ENCODE measurements around the gene MAPK13.

MAPK13 gene

DNA sequence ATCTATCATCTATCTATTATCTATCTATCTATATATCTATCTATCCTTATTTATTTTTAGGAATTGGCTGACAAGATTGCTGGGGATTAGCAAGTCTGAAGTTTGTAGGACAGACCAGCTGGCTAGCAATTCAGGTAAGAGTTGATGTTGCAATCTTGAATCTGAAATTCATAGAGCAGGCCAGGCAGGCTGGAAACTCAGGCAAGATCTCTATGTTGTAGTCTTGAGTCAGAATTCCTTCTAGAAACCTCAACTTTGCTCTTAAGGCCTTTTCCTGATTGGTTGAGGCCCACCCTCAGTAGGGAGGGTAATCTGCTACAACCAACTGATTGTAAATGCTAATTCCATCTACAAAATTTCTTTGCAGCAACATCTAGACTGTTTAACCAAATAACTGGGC, 19.2 kb downstream of the MAPK13 start:
- Histone ChIP-seq H3F3A (ENCODE audit: low read depth) (no peaks in the 10 kb centered on the region), H3K4me1 (ENCODE audit: insufficient read depth, low read length, poor library complexity, severe bottlenecking) (peaks cover 14% of the 10 kb centered on the region), H2AFZ (ENCODE audit: low read length) (no peak overlapping the region), H3K36me3 (ENCODE audit: insufficient read depth, low read length) (no peaks in the 10 kb centered on the region), H3K9ac (ENCODE audit: low read depth, low read length, poor library complexity, severe bottlenecking) (no peak overlapping the region), H3K4me3 (ENCODE audit: low read length, poor library complexity, severe bottlenecking) (no peak overlapping the region), H3K79me2 (ENCODE audit: insufficient read depth, low read length) (no peaks in the 10 kb centered on the region), H4K20me1 (ENCODE audit: insufficient read depth, low read length, poor library complexity, severe bottlenecking) (no peaks in the 10 kb centered on the region), H3K4me2 (ENCODE audit: low read depth, low read length, poor library complexity, severe bottlenecking) (no peak overlapping the region), H3K27me3 (ENCODE audit: insufficient read depth, low read length, poor library complexity, severe bottlenecking) (no peaks in the 10 kb centered on the region), H3K9me3 (ENCODE audit: insufficient read depth, low read depth, low read length) (no peaks in the 10 kb centered on the region), H3K9me2 (replicated peaks; ENCODE audit: low read depth, low read length) (no peaks in the 10 kb centered on the region)
- TF ChIP-seq CTCF (conservative IDR thresholded peaks at IDR 0.05; ENCODE audit: low read length) (no peak), EZH2phosphoT487 (IDR thresholded peaks at IDR 0.05; ENCODE audit: borderline replicate concordance) (no peak)

DNA sequence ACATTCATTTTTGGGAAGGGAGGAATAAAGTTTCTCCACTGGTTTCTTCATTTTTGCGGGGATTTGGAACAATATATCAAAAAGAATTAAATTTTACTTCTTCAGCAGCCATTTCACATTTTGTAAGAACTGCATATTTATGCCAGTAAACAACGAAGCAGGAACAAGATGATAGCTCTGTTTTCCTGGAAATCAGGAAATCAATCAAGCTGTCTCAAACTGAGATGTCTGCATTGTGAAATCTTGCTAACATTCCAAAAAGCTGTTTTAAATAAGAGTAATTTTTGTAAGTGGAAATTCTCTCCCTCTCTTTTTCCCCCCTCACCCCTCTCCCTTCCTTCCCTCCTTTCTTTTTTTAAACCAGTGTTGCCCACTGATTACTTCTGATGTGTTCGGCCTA, 20.0 kb downstream of the MAPK13 start:
- no peaks in the 10 kb centered on the region for H3K36me3 ChIP-seq (ENCODE audit: insufficient read depth, low read length)
- no peaks in the 10 kb centered on the region for H3K27me3 ChIP-seq (ENCODE audit: insufficient read depth, low read length, poor library complexity, severe bottlenecking)
- TF ChIP-seq EZH2phosphoT487 (IDR thresholded peaks at IDR 0.05; ENCODE audit: borderline replicate concordance) (no peak), CTCF (conservative IDR thresholded peaks at IDR 0.05; ENCODE audit: low read length) (no peak)
- no peak overlapping the region for H3K4me3 ChIP-seq (ENCODE audit: low read length, poor library complexity, severe bottlenecking)
- H3K4me2 ChIP-seq (ENCODE audit: low read depth, low read length, poor library complexity, severe bottlenecking) = no peak overlapping the region
- no peaks in the 10 kb centered on the region for H3K9me2 ChIP-seq (replicated peaks; ENCODE audit: low read depth, low read length)
- no peaks in the 10 kb centered on the region for H3F3A ChIP-seq (ENCODE audit: low read depth)
- H3K9ac ChIP-seq (ENCODE audit: low read depth, low read length, poor library complexity, severe bottlenecking) = no peak overlapping the region
- H3K79me2 ChIP-seq (ENCODE audit: insufficient read depth, low read length) = no peaks in the 10 kb centered on the region
- peaks cover 14% of the 10 kb centered on the region for H3K4me1 ChIP-seq (ENCODE audit: insufficient read depth, low read length, poor library complexity, severe bottlenecking)
- H4K20me1 ChIP-seq (ENCODE audit: insufficient read depth, low read length, poor library complexity, severe bottlenecking) = no peaks in the 10 kb centered on the region
- peaks cover 3% of the 10 kb centered on the region; the same call in 1 of the 2 replicates for H3K9me3 ChIP-seq (ENCODE audit: insufficient read depth, low read depth, low read length)
- no peak overlapping the region for H2AFZ ChIP-seq (ENCODE audit: low read length)

- Histone ChIP-seq H3K36me3 (ENCODE audit: insufficient read depth, low read length) (no peaks in the 10 kb centered on the region), H3K9me2 (replicated peaks; ENCODE audit: low read depth, low read length) (no peaks in the 10 kb centered on the region), H2AFZ (ENCODE audit: low read length) (no peak overlapping the region), H3K4me1 (ENCODE audit: insufficient read depth, low read length, poor library complexity, severe bottlenecking) (no peaks in the 10 kb centered on the region), H3K9me3 (ENCODE audit: insufficient read depth, low read depth, low read length) (peaks cover 14% of the 10 kb centered on the region; the same call in 1 of the 2 replicates), H3K4me3 (ENCODE audit: low read length, poor library complexity, severe bottlenecking) (no peak overlapping the region), H3K27me3 (ENCODE audit: insufficient read depth, low read length, poor library complexity, severe bottlenecking) (no peaks in the 10 kb centered on the region), H4K20me1 (ENCODE audit: insufficient read depth, low read length, poor library complexity, severe bottlenecking) (no peaks in the 10 kb centered on the region), H3K4me2 (ENCODE audit: low read depth, low read length, poor library complexity, severe bottlenecking) (no peak overlapping the region), H3K9ac (ENCODE audit: low read depth, low read length, poor library complexity, severe bottlenecking) (no peak overlapping the region), H3F3A (ENCODE audit: low read depth) (no peaks in the 10 kb centered on the region), H3K79me2 (ENCODE audit: insufficient read depth, low read length) (no peaks in the 10 kb centered on the region)
- TF ChIP-seq EZH2phosphoT487 (IDR thresholded peaks at IDR 0.05; ENCODE audit: borderline replicate concordance) = no peak
These were observed 24.0 kb downstream of the MAPK13 start for GRCh38 chr6:36154286-36154685.

- Histone ChIP-seq H3K36me3 (ENCODE audit: insufficient read depth, low read length) (no peaks in the 10 kb centered on the region), H3K27me3 (ENCODE audit: insufficient read depth, low read length, poor library complexity, severe bottlenecking) (no peaks in the 10 kb centered on the region), H3K4me3 (ENCODE audit: low read length, poor library complexity, severe bottlenecking) (no peak overlapping the region), H3K9me3 (ENCODE audit: insufficient read depth, low read depth, low read length) (peaks cover 14% of the 10 kb centered on the region; the same call in 1 of the 2 replicates), H3K9ac (ENCODE audit: low read depth, low read length, poor library complexity, severe bottlenecking) (no peak overlapping the region), H3K9me2 (replicated peaks; ENCODE audit: low read depth, low read length) (no peaks in the 10 kb centered on the region), H3K4me2 (ENCODE audit: low read depth, low read length, poor library complexity, severe bottlenecking) (no peak overlapping the region), H3F3A (ENCODE audit: low read depth) (no peaks in the 10 kb centered on the region), H2AFZ (ENCODE audit: low read length) (no peak overlapping the region), H3K4me1 (ENCODE audit: insufficient read depth, low read length, poor library complexity, severe bottlenecking) (no peaks in the 10 kb centered on the region), H4K20me1 (ENCODE audit: insufficient read depth, low read length, poor library complexity, severe bottlenecking) (no peaks in the 10 kb centered on the region), H3K79me2 (ENCODE audit: insufficient read depth, low read length) (no peaks in the 10 kb centered on the region)
- TF ChIP-seq CTCF (conservative IDR thresholded peaks at IDR 0.05; ENCODE audit: low read length) (no peak), EZH2phosphoT487 (IDR thresholded peaks at IDR 0.05; ENCODE audit: borderline replicate concordance) (no peak)
These were observed 25.3 kb downstream of the MAPK13 start for GRCh38 chr6:36155662-36156061.
